ENCODE data around the gene GNG10. TPM values are rescaled to one million over a fixed set of nuclear protein-coding genes. Genes with fewer than 3 reads are reported as not detected.

The GNG10 gene
- total and polyA plus RNA-seq, 2 of the 4 experiments (the other 2 are of a cell fraction) = 48.8 to 72.7 TPM

DNA sequence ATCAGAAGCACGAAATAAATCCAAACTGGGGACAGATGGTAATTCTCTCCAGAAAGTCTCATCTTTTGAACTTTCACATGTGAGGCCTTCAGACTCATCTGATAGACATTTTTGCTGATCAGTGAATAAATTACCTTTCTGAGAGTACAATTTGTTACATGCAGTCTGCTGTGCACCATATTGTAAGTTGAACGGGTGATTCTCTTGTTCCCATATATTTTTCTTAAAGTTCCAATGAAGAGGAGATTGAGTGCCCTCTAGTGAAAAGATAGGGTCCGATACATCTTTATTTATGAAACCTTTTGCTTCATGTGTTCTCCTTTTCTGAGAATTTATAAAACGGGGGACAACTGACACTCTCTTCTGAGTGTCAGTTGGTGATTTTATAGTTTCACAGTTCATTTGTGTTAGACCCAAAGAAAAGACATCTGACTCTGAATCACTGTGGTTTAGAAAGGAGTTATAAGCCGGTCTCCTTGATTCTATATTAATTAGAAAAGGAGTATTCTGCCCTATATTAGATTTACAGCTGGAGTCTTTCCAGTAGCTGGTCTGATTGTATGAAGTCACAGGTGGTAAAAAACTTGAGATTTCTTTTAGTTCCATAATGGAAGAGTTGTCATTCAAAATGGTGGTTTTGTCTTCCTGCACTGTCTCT, 30.4 kb downstream of the GNG10 start:
- H3K56ac ChIP-seq (ENCODE audit: extremely low read depth, insufficient read depth, low read length) = no peak overlapping the region
- no CpG with 5 or more reads among the region's 5 CpGs for WGBS, 2 experiments (ENCODE audit: extremely low coverage in 2 of 2, insufficient read length in 1 of 2)
- H3K18ac ChIP-seq (ENCODE audit: low read depth, low read length) = no peak overlapping the region
- H4K8ac ChIP-seq (ENCODE audit: low read depth in 2 of 2, low read length in 2 of 2) = no peak overlapping the region
- H3K4me3 ChIP-seq (ENCODE audit: insufficient read depth, low read depth, low read length) = no peak overlapping the region
- dilution Hi-C loops (cut with HindIII; ENCODE audit: low sequenced_read_pairs, unreplicated experiment) = no loop called here
- H3K9me1 ChIP-seq (ENCODE audit: insufficient read depth, low read length) = no peaks in the 10 kb centered on the region
- intact Hi-C loops (cut with micrococcal nuclease) = loop anchor here (1.0 kb wide), 1 partner anchor 94 kb away; no protein-coding TSS in a partner anchor
- H3K27me3 ChIP-seq (ENCODE audit: control insufficient read depth, insufficient read depth, low read length) = no peaks in the 10 kb centered on the region
- in situ Hi-C loops (cut with MboI; ENCODE audit: low sequenced_read_pairs) = no loop called here
- no peaks in the 10 kb centered on the region; a peak in 1 of 4 replicates for H3K79me1 ChIP-seq (ENCODE audit: low read depth in 1 of 2, low read length in 2 of 2)
- no peak overlapping the region for H2BK20ac ChIP-seq (ENCODE audit: low read depth, low read length)
- no peak overlapping the region for H3K27ac ChIP-seq (ENCODE audit: insufficient read depth, low read length)
- no peak overlapping the region for H2BK15ac ChIP-seq (ENCODE audit: low read depth, low read length)
- no peak overlapping the region for H3K14ac ChIP-seq (replicated peaks; ENCODE audit: low read depth, low read length)
- H4K20me1 ChIP-seq (ENCODE audit: insufficient read depth, low read length) = no peaks in the 10 kb centered on the region
- CTCF ChIA-PET = interaction anchor here (0.6 to 1.0 kb wide), 2 partner anchors 94 to 203 kb away, joined by 3 read pairs; no protein-coding TSS in a partner anchor
- no peak overlapping the region for H3K9ac ChIP-seq (ENCODE audit: low read depth, low read length)
- no peaks in the 10 kb centered on the region for H3K36me3 ChIP-seq (ENCODE audit: control insufficient read depth, insufficient read depth, low read length)
- H2AK5ac ChIP-seq (ENCODE audit: low read depth, low read length) = no peak overlapping the region
- TF ChIP-seq MXI1 (IDR thresholded peaks at IDR 0.05; ENCODE audit: borderline replicate concordance, low read depth, low read length) (no peak), MAZ (IDR thresholded peaks at IDR 0.05; ENCODE audit: borderline replicate concordance, low read depth, low read length) (no peak), NFE2L2 (IDR thresholded peaks at IDR 0.05; ENCODE audit: low read depth, low read length) (no peak), CHD1 (IDR thresholded peaks at IDR 0.05; ENCODE audit: low read depth, low read length) (no peak), SMC3 (IDR thresholded peaks at IDR 0.05; ENCODE audit: low read depth, low read length) (peak; percentile 30; the same call in 1 of the 2 replicates), RAD21 (IDR thresholded peaks at IDR 0.05; ENCODE audit: low read length) (peak; percentile 47), POLR2A (IDR thresholded peaks at IDR 0.05; ENCODE audit: low read depth, low read length) (no peak), FOS (IDR thresholded peaks at IDR 0.05; ENCODE audit: low read depth, low read length) (no peak)
- TF ChIP-seq, protein P1, sequence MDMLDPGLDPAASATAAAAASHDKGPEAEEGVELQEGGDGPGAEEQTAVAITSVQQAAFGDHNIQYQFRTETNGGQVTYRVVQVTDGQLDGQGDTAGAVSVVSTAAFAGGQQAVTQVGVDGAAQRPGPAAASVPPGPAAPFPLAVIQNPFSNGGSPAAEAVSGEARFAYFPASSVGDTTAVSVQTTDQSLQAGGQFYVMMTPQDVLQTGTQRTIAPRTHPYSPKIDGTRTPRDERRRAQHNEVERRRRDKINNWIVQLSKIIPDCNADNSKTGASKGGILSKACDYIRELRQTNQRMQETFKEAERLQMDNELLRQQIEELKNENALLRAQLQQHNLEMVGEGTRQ (IDR thresholded peaks at IDR 0.05; ENCODE audit: low read depth, low read length) = no peak
- TF ChIP-seq, protein P2, sequence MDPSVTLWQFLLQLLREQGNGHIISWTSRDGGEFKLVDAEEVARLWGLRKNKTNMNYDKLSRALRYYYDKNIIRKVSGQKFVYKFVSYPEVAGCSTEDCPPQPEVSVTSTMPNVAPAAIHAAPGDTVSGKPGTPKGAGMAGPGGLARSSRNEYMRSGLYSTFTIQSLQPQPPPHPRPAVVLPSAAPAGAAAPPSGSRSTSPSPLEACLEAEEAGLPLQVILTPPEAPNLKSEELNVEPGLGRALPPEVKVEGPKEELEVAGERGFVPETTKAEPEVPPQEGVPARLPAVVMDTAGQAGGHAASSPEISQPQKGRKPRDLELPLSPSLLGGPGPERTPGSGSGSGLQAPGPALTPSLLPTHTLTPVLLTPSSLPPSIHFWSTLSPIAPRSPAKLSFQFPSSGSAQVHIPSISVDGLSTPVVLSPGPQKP (IDR thresholded peaks at IDR 0.05; ENCODE audit: borderline replicate concordance, low read depth, low read length) = no peak
- TF ChIP-seq, protein P3, sequence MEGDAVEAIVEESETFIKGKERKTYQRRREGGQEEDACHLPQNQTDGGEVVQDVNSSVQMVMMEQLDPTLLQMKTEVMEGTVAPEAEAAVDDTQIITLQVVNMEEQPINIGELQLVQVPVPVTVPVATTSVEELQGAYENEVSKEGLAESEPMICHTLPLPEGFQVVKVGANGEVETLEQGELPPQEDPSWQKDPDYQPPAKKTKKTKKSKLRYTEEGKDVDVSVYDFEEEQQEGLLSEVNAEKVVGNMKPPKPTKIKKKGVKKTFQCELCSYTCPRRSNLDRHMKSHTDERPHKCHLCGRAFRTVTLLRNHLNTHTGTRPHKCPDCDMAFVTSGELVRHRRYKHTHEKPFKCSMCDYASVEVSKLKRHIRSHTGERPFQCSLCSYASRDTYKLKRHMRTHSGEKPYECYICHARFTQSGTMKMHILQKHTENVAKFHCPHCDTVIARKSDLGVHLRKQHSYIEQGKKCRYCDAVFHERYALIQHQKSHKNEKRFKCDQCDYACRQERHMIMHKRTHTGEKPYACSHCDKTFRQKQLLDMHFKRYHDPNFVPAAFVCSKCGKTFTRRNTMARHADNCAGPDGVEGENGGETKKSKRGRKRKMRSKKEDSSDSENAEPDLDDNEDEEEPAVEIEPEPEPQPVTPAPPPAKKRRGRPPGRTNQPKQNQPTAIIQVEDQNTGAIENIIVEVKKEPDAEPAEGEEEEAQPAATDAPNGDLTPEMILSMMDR (conservative IDR thresholded peaks at IDR 0.05; ENCODE audit: low read depth, low read length) = peak; percentile 51
- peak; percentile 48 for DNase-seq
- no peak overlapping the region for H2BK5ac ChIP-seq (ENCODE audit: low read depth, low read length, poor library complexity, severe bottlenecking)
- no peaks in the 10 kb centered on the region for H3K9me3 ChIP-seq (ENCODE audit: control insufficient read depth, insufficient read depth, low read length)
- H3K4ac ChIP-seq (ENCODE audit: low read depth, low read length) = no peak overlapping the region
- peak; percentile 75 for ATAC-seq (ENCODE audit: low read depth)
- no peak overlapping the region for H2AFZ ChIP-seq (replicated peaks; ENCODE audit: low read length, poor library complexity)
- H3K4me1 ChIP-seq (ENCODE audit: control insufficient read depth, insufficient read depth, low read length) = 0 out of 2 replicates have a peak, but pooled peaks cover 2% of the 10 kb centered on the region
- BruUV-seq (replicated peaks) = no TSS peak
- POLR2A ChIA-PET (ENCODE audit: unreplicated experiment) = no interaction called here
- H2BK120ac ChIP-seq (ENCODE audit: low read depth, low read length) = no peak overlapping the region
- H3K4me2 ChIP-seq (ENCODE audit: low read depth, low read length) = peak overlapping the region; percentile 66; the same call in 1 of the 2 replicates
- no peak overlapping the region for H3K23ac ChIP-seq (ENCODE audit: low read depth, low read length)
- H4K5ac ChIP-seq (ENCODE audit: low read depth, low read length) = no peak overlapping the region
- no peak overlapping the region for H4K91ac ChIP-seq (ENCODE audit: insufficient read depth, low read depth, low read length)
- H2AK9ac ChIP-seq (replicated peaks; ENCODE audit: low read depth, low read length, poor library complexity) = no peak overlapping the region

Measured in IMR-90 (cell line).